Mucosa of descending colon (tissue), 3 donors: Measurements from ENCODE around the gene SMNDC1. TPM values are rescaled to one million over a fixed set of nuclear protein-coding genes. Genes with fewer than 3 reads are reported as not detected.
"Not testable (repeated sequence)": the region's sequence is repeated elsewhere in the genome, so short reads cannot be mapped to it uniquely, and the experiment has no call there.

ENCODE experiments used
- ATAC-seq: fragments of 200-7000 bp; cut with Tn5 transposase; one replicate; pipeline ENCODE4 v1.9.1; 2020; ENCODE audit warnings: mild to moderate bottlenecking, moderate library complexity
- DNase-seq, 3 donors: peaks; one replicate each; pipeline ENCODE4 v3.0.0-alpha.2; 2020
- H3K36me3 ChIP-seq: fragments of 200-600 bp; one replicate; pipeline ENCODE4 v1.8.0; 2021; ENCODE audit warnings: low read depth, mild to moderate bottlenecking
- H3K4me1 ChIP-seq: fragments of 200-600 bp; one replicate; pipeline ENCODE4 v1.8.0; 2021; ENCODE audit warnings: low read depth, mild to moderate bottlenecking
- H3K4me3 ChIP-seq: fragments of 200-600 bp; one replicate; pipeline ENCODE4 v1.8.0; 2021; ENCODE audit warnings: mild to moderate bottlenecking
- H3K9me3 ChIP-seq: fragments of 200-600 bp; one replicate; pipeline ENCODE4 v1.8.0; 2021; ENCODE audit warnings: mild to moderate bottlenecking
- CTCF ChIP-seq: fragments of 200-600 bp; IDR thresholded peaks from one replicate; pipeline ENCODE4 v1.8.0; 2022; ENCODE audit warnings: antibody characterized with exemption, mild to moderate bottlenecking
- intact Hi-C, 2 donors: fragments of 100-400 bp; cut with DNase I in 1 of 2; cut with micrococcal nuclease in 1 of 2; formaldehyde crosslinking; loops; one replicate each; pipeline versions ENCODE4 v1.11.0 to v1.11.1; 2022; cut with DNase I, micrococcal nuclease
- total RNA-seq, 3 donors: library from RNA; stranded (reverse); fragmentation: NEBNext Ultra II Directional in 2 of 3; extraction: Animal tissue kit (Norgen Biotek cat#: 25700) in 2 of 3; gene quantifications; one replicate each; pipeline versions ENCODE4 v1.2.1 to v1.2.4, GENCODE V29; 2021 to 2023
- donor health status: DM: no; HTN: no; CAD: no; lungs with moderate emphysema.
- donor health status: DM: no; HTN: no; CAD: no.
- donor health status: DM: no; HTN: yes; CAD: no.

Gene SMNDC1
- total RNA-seq, 3 donors from 2014 or later = 19.3 to 30.1 (median 24.8) TPM

GRCh38 chr10:110335314-110336064 is 30.8 kb upstream of the SMNDC1 start:
- no peak for DNase-seq
- intact Hi-C loops = loop anchor here in 1 of 2 donors (10.0 kb wide), 1 partner anchor 209 kb away; no protein-coding TSS in a partner anchor
- no peak for TF ChIP-seq CTCF

DNA sequence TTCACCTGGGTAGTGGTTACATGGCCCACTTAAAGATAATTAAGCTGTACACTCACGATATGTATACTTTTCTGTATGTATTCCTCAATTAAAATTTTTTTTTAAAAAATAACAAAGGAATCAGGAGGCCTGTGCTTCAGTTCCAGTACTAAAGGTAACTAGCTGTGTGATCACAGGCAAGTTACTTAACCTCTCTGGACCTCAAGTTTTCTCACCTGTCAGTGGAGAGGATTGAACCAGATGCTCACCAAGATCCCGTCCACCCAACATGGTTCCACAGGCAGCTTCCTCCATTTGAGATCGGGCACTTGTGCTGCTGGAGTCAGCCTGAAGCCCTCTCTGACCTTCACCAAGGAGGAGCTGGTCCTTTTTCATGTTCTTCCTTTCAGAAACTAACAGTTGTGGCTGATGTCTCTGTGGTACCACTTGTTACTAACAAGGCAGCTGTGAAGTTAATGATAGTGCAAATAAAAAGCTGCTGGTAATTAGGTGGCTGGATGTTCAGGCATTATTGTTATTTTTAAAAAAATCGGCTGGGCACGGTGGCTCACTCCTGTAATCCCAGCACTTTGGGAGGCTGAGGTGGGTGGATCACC is 29.4 kb upstream of the SMNDC1 start:
- no peak for TF ChIP-seq CTCF
- ATAC-seq = no peak
- DNase-seq = no peak
- no peaks in the 10 kb centered on the region for H3K4me1 ChIP-seq
- intact Hi-C loops = loop anchor here in 1 of 2 donors (10.0 kb wide), 1 partner anchor 211 kb away; no protein-coding TSS in a partner anchor
- no peak overlapping the region for H3K4me3 ChIP-seq
- H3K9me3 ChIP-seq = no peaks in the 10 kb centered on the region
- H3K36me3 ChIP-seq = no peaks in the 10 kb centered on the region

More at GRCh38 chr10:110335314-110336064, 30.8 kb upstream of the SMNDC1 start:
- no peak for ATAC-seq
- Histone ChIP-seq H3K9me3 (no peaks in the 10 kb centered on the region), H3K4me1 (no peaks in the 10 kb centered on the region), H3K36me3 (no peaks in the 10 kb centered on the region), H3K4me3 (no peak overlapping the region)

GRCh38 chr10:110331226-110331795 is 26.6 kb upstream of the SMNDC1 start:
- not testable (repeated sequence) for H3K9me3 ChIP-seq, DNase-seq, H3K36me3 ChIP-seq, H3K4me3 ChIP-seq, ATAC-seq, H3K4me1 ChIP-seq
- intact Hi-C loops = loop anchor here in 1 of 2 donors (10.0 kb wide), 1 partner anchor 213 kb away; no protein-coding TSS in a partner anchor

- Histone ChIP-seq H3K9me3 (no peaks in the 10 kb centered on the region), H3K4me1 (no peaks in the 10 kb centered on the region), H3K36me3 (no peaks in the 10 kb centered on the region), H3K4me3 (no peak overlapping the region)
- DNase-seq (no peak), ATAC-seq (no peak)
- intact Hi-C loops = loop anchor here in 1 of 2 donors (10.0 kb wide), 1 partner anchor 214 kb away; no protein-coding TSS in a partner anchor
- no peak for TF ChIP-seq CTCF
These were observed 26.0 kb upstream of the SMNDC1 start for GRCh38 chr10:110330675-110331074.

DNA sequence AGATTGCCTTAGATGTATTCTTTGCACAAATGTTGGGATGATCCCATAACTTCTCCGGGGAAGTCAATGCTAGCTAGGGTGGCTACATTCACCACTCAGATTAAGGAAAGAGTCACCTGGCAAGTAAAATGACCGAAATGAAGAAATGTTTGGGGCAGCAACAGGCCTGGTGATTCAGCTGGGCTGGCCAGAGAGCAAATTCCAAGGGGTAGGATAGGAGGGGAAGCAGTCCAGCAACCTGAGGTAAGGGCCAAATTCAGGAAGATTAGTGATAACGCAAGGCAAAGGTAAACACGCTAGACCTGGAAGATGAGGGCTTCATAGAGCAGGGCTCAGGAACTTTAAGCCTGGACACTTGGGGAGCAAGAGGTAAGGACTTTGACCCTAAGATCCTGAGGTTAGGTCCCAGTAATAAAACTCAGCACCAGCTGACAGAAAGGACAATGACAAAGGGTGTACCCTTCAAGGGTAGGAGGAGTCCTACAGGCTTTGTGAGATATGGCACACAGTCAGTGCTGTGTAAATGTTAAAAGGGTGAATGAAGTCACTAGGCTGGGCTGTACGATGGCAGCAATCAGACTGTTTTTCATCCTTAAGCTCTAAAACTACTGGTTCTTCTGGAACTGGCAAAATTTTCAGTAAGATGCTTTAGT is 22.7 kb upstream of the SMNDC1 start:
- H3K36me3 ChIP-seq = no peaks in the 10 kb centered on the region
- no peaks in the 10 kb centered on the region for H3K9me3 ChIP-seq
- no peak for TF ChIP-seq CTCF
- no peak for ATAC-seq
- no peak overlapping the region for H3K4me3 ChIP-seq
- intact Hi-C loops = no loop called here
- H3K4me1 ChIP-seq = no peaks in the 10 kb centered on the region
- no peak for DNase-seq
